HepG2 (cell line): ENCODE results near the gene KRTAP10-11. TPM values are rescaled to one million over a fixed set of nuclear protein-coding genes. Genes with fewer than 3 reads are reported as not detected.

ENCODE experiments used
- ATAC-seq: fragments of 200-7000 bp; cut with Tn5 transposase; 3 replicates; pipeline ENCODE4 v1.9.1; 2020; ENCODE audit warnings: mild to moderate bottlenecking, moderate library complexity
- BruUV-seq: library from RNA; stranded (reverse); fragments of 400-500 nt; replicated peaks from 2 replicates; lab custom pipeline; 2021; lab: Mats Ljungman, UMichigan
- CTCF ChIA-PET: fragments of 300-600 bp; formaldehyde crosslinking; extraction: SDS; loops from one replicate; lab custom pipeline; 2021; ENCODE audit warnings: low total read pairs, inconsistent platforms, low intra/inter-chr PET ratio; lab: Yijun Ruan, JAX
- POLR2A ChIA-PET: fragments of 350-600 bp; sonication (Branson Sonifier 250); formaldehyde crosslinking; loops from one replicate; lab custom pipeline; 2020; ENCODE audit warnings: antibody characterized with exemption, inconsistent platforms; lab: Yijun Ruan, JAX
- DNase-seq: peaks from one replicate; pipeline ENCODE4 v3.0.0-alpha.2; 2015; ENCODE audit warnings: low spot score
- FAIRE-seq: peaks from 3 replicates; lab custom pipeline; 2011; peaks lifted over from hg19 to GRCh38; lab: Jason Lieb, UNC
- H2AFZ ChIP-seq: one replicate; pipeline ENCODE4 v1.6.1; 2011; ENCODE audit warnings: low read length, inconsistent platforms
- H3K27ac ChIP-seq: fragments of 300-600 bp; 3 replicates; pipeline ENCODE4 v1.8.0; 2011; ENCODE audit warnings: mixed run types, mild to moderate bottlenecking, mixed read lengths, low read length, inconsistent platforms; ENCODE audit not compliant: insufficient read depth; ENCODE audit errors: extremely low read length
- H3K27me3 ChIP-seq, 2 experiments: fragments of 200-600 bp in 1 of 2; 2 replicates in 1 of 2; 3 replicates in 1 of 2; pipeline versions ENCODE4 v1.6.0 to v1.8.0; 2011; ENCODE audit warnings: low read length in 2 of 2, mild to moderate bottlenecking in 2 of 2, moderate library complexity in 2 of 2, inconsistent platforms in 1 of 2; ENCODE audit not compliant: insufficient read depth in 2 of 2, control insufficient read depth in 1 of 2
- H3K36me3 ChIP-seq, 2 experiments: fragments of 200-600 bp in 1 of 2; replicated peaks in 1 of 2; 2 replicates in 1 of 2; 3 replicates in 1 of 2; pipeline versions ENCODE4 v1.5.1 to v1.8.0; 2011; ENCODE audit warnings: low read length in 2 of 2, inconsistent platforms in 1 of 2; ENCODE audit not compliant: insufficient read depth in 2 of 2, control insufficient read depth in 1 of 2
- H3K4me1 ChIP-seq: 2 replicates; pipeline ENCODE4 v1.5.1; 2012; ENCODE audit warnings: low read length, inconsistent platforms; ENCODE audit not compliant: insufficient read depth
- H3K4me2 ChIP-seq: 2 replicates; pipeline ENCODE4 v1.6.0; 2011; ENCODE audit warnings: low read depth, low read length, inconsistent platforms
- H3K4me3 ChIP-seq, 3 experiments: fragments of 200-600 bp in 1 of 3; sonication (generic), shearing (Covaris generic) in 1 of 3; replicated peaks in 1 of 3; 2 replicates each; pipeline ENCODE4 v1.5.1; 2011 to 2016; ENCODE audit warnings: low read length in 3 of 3, inconsistent platforms in 2 of 3, low read depth in 2 of 3, mild to moderate bottlenecking in 2 of 3, control low read depth in 1 of 3, mixed read lengths in 1 of 3; ENCODE audit not compliant: insufficient read depth in 1 of 3
- H3K79me2 ChIP-seq: one replicate; pipeline ENCODE4 v1.6.1; 2011; ENCODE audit warnings: low read length, inconsistent platforms; ENCODE audit not compliant: insufficient read depth
- H3K9ac ChIP-seq: 2 replicates; pipeline ENCODE4 v1.6.0; 2011; ENCODE audit warnings: mild to moderate bottlenecking, low read depth, low read length, inconsistent platforms; ENCODE audit not compliant: insufficient read depth
- H3K9me3 ChIP-seq: 2 replicates; pipeline ENCODE4 v1.5.1; 2012; ENCODE audit warnings: mild to moderate bottlenecking, low read length
- H4K20me1 ChIP-seq: 2 replicates; pipeline ENCODE4 v1.6.0; 2011; ENCODE audit warnings: inconsistent platforms, mild to moderate bottlenecking, low read length, moderate library complexity; ENCODE audit not compliant: insufficient read depth
- BCLAF1 ChIP-seq: fragments of 450-650 bp; IDR thresholded peaks from 2 replicates; pipeline ENCODE4 v1.6.1; 2017; ENCODE audit warnings: mild to moderate bottlenecking
- BRD4 ChIP-seq: sonication (generic); formaldehyde crosslinking; IDR thresholded peaks from 2 replicates; pipeline ENCODE4 v1.4.0; 2020; ENCODE audit warnings: missing genetic modification reagents
- CERS6 ChIP-seq: sonication (generic); formaldehyde crosslinking; IDR thresholded peaks from 2 replicates; pipeline ENCODE4 v1.5.0; 2020; ENCODE audit warnings: missing genetic modification reagents
- FOXK1 ChIP-seq: sonication (generic); formaldehyde crosslinking; IDR thresholded peaks from 2 replicates; pipeline ENCODE4 v1.4.0; 2020; ENCODE audit warnings: low read depth, missing genetic modification reagents, borderline replicate concordance
- KLF11 ChIP-seq: IDR thresholded peaks from 2 replicates; pipeline ENCODE4 v1.6.1; 2016; ENCODE audit warnings: missing compliant biosample characterization
- MAF1 ChIP-seq: sonication (generic); formaldehyde crosslinking; IDR thresholded peaks from 2 replicates; pipeline ENCODE4 v1.5.0; 2020; ENCODE audit warnings: missing genetic modification reagents, borderline replicate concordance
- SALL1 ChIP-seq: sonication (generic); formaldehyde crosslinking; IDR thresholded peaks from 2 replicates; pipeline ENCODE4 v1.8.0; 2022; ENCODE audit warnings: mild to moderate bottlenecking, missing genetic modification reagents
- SIX1 ChIP-seq: sonication (generic); formaldehyde crosslinking; IDR thresholded peaks from 2 replicates; pipeline ENCODE4 v1.4.0; 2020; ENCODE audit warnings: missing genetic modification reagents, borderline replicate concordance
- ZMYM2 ChIP-seq: sonication (generic); formaldehyde crosslinking; IDR thresholded peaks from 2 replicates; pipeline ENCODE4 v1.8.0; 2022; ENCODE audit warnings: mild to moderate bottlenecking, missing genetic modification reagents
- ZNF30 ChIP-seq: sonication (generic); formaldehyde crosslinking; IDR thresholded peaks from 2 replicates; pipeline ENCODE4 v1.5.0; 2020; ENCODE audit warnings: mild to moderate bottlenecking, missing genetic modification reagents
- ZNF317 ChIP-seq: sonication (generic); formaldehyde crosslinking; IDR thresholded peaks from 2 replicates; pipeline ENCODE4 v1.5.0; 2020; ENCODE audit warnings: mild to moderate bottlenecking, missing genetic modification reagents
- ZNF709 ChIP-seq: sonication (generic); formaldehyde crosslinking; IDR thresholded peaks from 2 replicates; pipeline ENCODE4 v1.5.0; 2020; ENCODE audit warnings: mild to moderate bottlenecking, missing genetic modification reagents
- WGBS: methylation state at CpG from one replicate; pipeline ENCODE4 v1.1.6; 2017; ENCODE audit warnings: low lambda C conversion rate; 5-methylcytosine and 5-hydroxymethylcytosine counted together
- in situ Hi-C: cut with HindIII; loops from 2 replicates; pipeline ENCODE4 v1.10.0; 2017; ENCODE audit warnings: low pct_unique_long_range_greater_than_20kb; ENCODE audit not compliant: extremely low pct_ligation_motif_present
- intact Hi-C: fragments of 100-400 bp; cut with micrococcal nuclease; formaldehyde crosslinking; loops from one replicate; pipeline ENCODE4 v1.10.0; 2022; ENCODE audit not compliant: unreplicated experiment
- polyA plus RNA-seq, 8 experiments: library from polyadenylated mRNA; depleted of rRNA in 3 of 8; stranded (reverse) in 7 of 8; unstranded in 1 of 8; fragments of >200 nt; fragmentation: Illumina TruSeq in 4 of 8; extraction: Trizol in 4 of 8; gene quantifications; 2 replicates each; pipeline versions ENCODE4 v1.2.1 to v1.2.3, GENCODE V29; 2011 to 2016; ENCODE audit warnings: low read depth in 4 of 8, missing spikeins in 1 of 8, mixed read lengths in 1 of 8; ENCODE audit not compliant: insufficient read depth in 1 of 8
- total RNA-seq, 5 experiments: library from RNA; depleted of rRNA; stranded (reverse); fragments of >200 nt; fragmentation: Illumina TruSeq; extraction: Trizol; gene quantifications; 2 replicates each; pipeline ENCODE4 v1.2.3, GENCODE V29; 2016; ENCODE audit warnings: low read depth in 1 of 5

Gene KRTAP10-11
- total and polyA plus RNA-seq, 2 of the 13 experiments (the other 11 are each of a cell fraction or from before 2014, with no cell fraction given) = not detected

- no peak for TF ChIP-seq ZNF709 (CRISPR knock-in tag)
- TF ChIP-seq, all 625 proteins: peak for 0
Measured at GRCh38 chr21:44630440-44630839, 15.8 kb upstream of the KRTAP10-11 start (continued).

- Histone ChIP-seq H3K4me2 (no peak overlapping the region), H3K27me3 (peaks cover 0 to 3% of the 10 kb centered on the region in 2 experiments; a peak in 1 of 5 replicates), H2AFZ (no peak overlapping the region), H3K9ac (no peak overlapping the region), H3K36me3 (no peaks in the 10 kb centered on the region), H4K20me1 (no peaks in the 10 kb centered on the region), H3K79me2 (no peaks in the 10 kb centered on the region), H3K27ac (no peak overlapping the region), H3K9me3 (peaks cover 16% of the 10 kb centered on the region; the same call in 1 of the 2 replicates), H3K4me1 (no peaks in the 10 kb centered on the region), H3K4me3 (no peak overlapping the region)
- DNase-seq (no peak), ATAC-seq (no peak), FAIRE-seq (no peak)
- intact Hi-C loops (loop anchor here (10.0 kb wide), 1 partner anchor 63 kb away; the partner anchor contains the start of gene KRTAP10-12), in situ Hi-C loops (no loop called here)
- no TSS peak for BruUV-seq
- CTCF ChIA-PET = no interaction called here
- POLR2A ChIA-PET = no interaction called here
- 40% methylated on average over 1 of the region's 1 CpG for WGBS
- TF ChIP-seq ZNF30 = no peak
- TF ChIP-seq ZNF317 (CRISPR knock-in tag) = peak; percentile 98
- TF ChIP-seq MAF1 (CRISPR knock-in tag) = no peak
- no peak for TF ChIP-seq SALL1 (CRISPR knock-in tag)
Measured at GRCh38 chr21:44632067-44632466, 14.1 kb upstream of the KRTAP10-11 start.

GRCh38 chr21:44636209-44637017 lies 9.8 kb upstream of the KRTAP10-11 start:
- ChIA-PET CTCF (no interaction called here), POLR2A (no interaction called here)
- H2AFZ ChIP-seq = no peak overlapping the region
- H3K36me3 ChIP-seq = no peaks in the 10 kb centered on the region
- H3K4me2 ChIP-seq = no peak overlapping the region
- no peaks in the 10 kb centered on the region for H3K4me1 ChIP-seq
- in situ Hi-C loops (no loop called here), intact Hi-C loops (loop anchor here (10.0 kb wide), 1 partner anchor 58 kb away; the partner anchor contains the start of gene KRTAP10-12)
- H3K4me3 ChIP-seq = no peak overlapping the region
- BruUV-seq = no TSS peak
- 58% methylated on average over 15 of the region's 15 CpGs for WGBS
- no peak overlapping the region for H3K27ac ChIP-seq
- H4K20me1 ChIP-seq = no peaks in the 10 kb centered on the region
- no peak for FAIRE-seq
- no peak overlapping the region for H3K9ac ChIP-seq
- H3K27me3 ChIP-seq = peaks cover 1 to 6% of the 10 kb centered on the region in 2 experiments; a peak in 2 of 5 replicates
- ATAC-seq = no peak
- DNase-seq = no peak
- peaks cover 11% of the 10 kb centered on the region; the same call in 1 of the 2 replicates for H3K9me3 ChIP-seq
- H3K79me2 ChIP-seq = no peaks in the 10 kb centered on the region
- TF ChIP-seq KLF11 (CRISPR knock-in tag) (no peak), BRD4 (no peak), ZMYM2 (CRISPR knock-in tag) (no peak), CERS6 (CRISPR knock-in tag) (no peak), FOXK1 (CRISPR knock-in tag) (no peak), BCLAF1 (no peak), SIX1 (CRISPR knock-in tag) (no peak)
